Epithelial cell of proximal tubule (primary cell): ENCODE measurements around the gene CACNG1. TPM values are rescaled to one million over a fixed set of nuclear protein-coding genes. Genes with fewer than 3 reads are reported as not detected.
"Not testable (repeated sequence)": the region's sequence is repeated elsewhere in the genome, so short reads cannot be mapped to it uniquely, and the experiment has no call there.

Experiments
- DNase-seq: peaks from one replicate; pipeline ENCODE4 v3.0.0-alpha.2; 2011; ENCODE audit warnings: low read depth
- H3K4me3 ChIP-seq: 2 replicates; pipeline ENCODE4 v1.5.1; 2011; ENCODE audit warnings: low read depth, mild to moderate bottlenecking, low read length
- CTCF ChIP-seq: conservative IDR thresholded peaks from 2 replicates; pipeline ENCODE4 v1.5.1; 2012; ENCODE audit warnings: low read depth, mild to moderate bottlenecking, low read length
- total RNA-seq: library from RNA; depleted of rRNA; stranded (reverse); fragments of >200 nt; gene quantifications from 2 replicates; pipeline ENCODE4 v1.2.3, GENCODE V29; 2015

The CACNG1 gene
- total RNA-seq, 1 donor from 2014 or later = not detected

DNA sequence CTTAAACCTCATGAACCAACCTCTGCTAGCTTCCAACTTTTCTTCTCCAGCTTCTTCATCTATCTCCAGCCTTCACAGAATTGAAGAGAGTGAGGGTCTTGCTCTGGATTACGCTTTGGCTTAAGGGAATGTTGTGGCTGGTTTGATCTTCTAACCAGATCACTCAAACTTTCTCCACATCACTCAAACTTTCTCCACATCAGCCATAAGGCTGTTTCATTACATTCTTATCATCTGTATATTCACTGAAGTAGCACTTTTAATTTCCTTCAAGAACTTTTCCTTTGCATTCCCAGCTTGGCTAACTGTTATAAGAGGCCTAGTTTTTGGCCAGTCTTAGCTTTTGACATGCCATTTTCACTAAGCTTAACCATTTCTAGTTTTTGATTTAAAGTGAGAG, 52.3 kb downstream of the CACNG1 start:
- TF ChIP-seq CTCF = no peak
- DNase-seq = no peak
- no peak overlapping the region for H3K4me3 ChIP-seq

- TF ChIP-seq CTCF = no peak
- no peak for DNase-seq
These were observed 53.7 kb downstream of the CACNG1 start for GRCh38 chr17:67098006-67098405.

DNA sequence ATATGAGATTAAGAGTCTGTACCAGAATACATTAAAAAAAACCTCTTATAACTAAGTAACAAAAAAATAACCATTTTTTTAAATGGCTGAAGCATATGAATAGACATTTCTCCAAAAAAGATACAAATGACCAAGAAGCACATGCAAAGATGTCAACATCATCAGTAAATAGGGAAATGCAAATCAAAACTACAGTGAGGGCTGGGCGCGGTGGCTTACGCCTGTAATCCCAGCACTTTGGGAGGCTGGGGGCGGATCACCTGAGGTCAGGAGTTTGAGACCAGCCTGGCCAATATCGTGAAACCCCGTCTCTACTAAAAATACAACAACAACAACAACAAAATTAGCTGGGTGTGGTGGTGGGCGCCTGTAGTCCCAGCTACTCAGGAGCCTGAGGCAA, 60.3 kb downstream of the CACNG1 start:
- not testable (repeated sequence) for DNase-seq, H3K4me3 ChIP-seq

More at GRCh38 chr17:67098006-67098405, 53.7 kb downstream of the CACNG1 start:
- no peak overlapping the region for H3K4me3 ChIP-seq

DNA sequence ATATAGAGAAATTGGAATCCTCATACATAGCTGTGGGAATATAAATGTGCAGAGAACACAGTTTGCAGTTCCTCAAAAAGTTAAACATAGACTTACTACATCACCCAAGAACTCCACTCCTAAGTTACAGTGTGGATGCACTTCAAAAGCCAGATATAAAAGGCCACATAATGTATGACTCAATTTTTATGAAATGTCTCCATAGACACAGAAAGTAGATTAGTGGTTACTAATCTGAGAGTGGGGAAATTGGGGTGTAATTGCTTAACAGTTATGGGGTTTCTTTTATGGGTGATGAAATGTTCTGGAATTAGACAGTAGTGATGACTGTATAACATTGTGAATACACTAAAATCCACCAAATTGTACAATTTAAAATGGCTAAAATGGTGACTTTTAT, 60.9 kb downstream of the CACNG1 start:
- no peak for TF ChIP-seq CTCF
- no peak for DNase-seq
- H3K4me3 ChIP-seq = no peak overlapping the region

Other genes with a start within 250 kb of the CACNG1 start
- not detected in 2 replicates for gene CACNG5, start 209.4 kb upstream of the CACNG1 start, total RNA-seq
- 0.14 and 0.29 TPM in 2 replicates for gene CACNG4, start 79.8 kb upstream of the CACNG1 start, total RNA-seq
- gene HELZ, start 200.6 kb downstream of the CACNG1 start, total RNA-seq = 14.8 and 31.1 TPM in 2 replicates